GM12891 (cell line): ENCODE data around the gene SFXN3.

Experiments
- POLR2A ChIP-seq: IDR thresholded peaks from 2 replicates; pipeline ENCODE4 v1.6.1; 2011; ENCODE audit warnings: low read depth, low read length, control low read depth
- POLR2AphosphoS5 ChIP-seq: IDR thresholded peaks from 2 replicates; pipeline ENCODE4 v1.6.1; 2011; ENCODE audit warnings: low read depth, low read length, control low read depth
- POU2F2 ChIP-seq: IDR thresholded peaks from 2 replicates; pipeline ENCODE4 v1.6.1; 2011; ENCODE audit warnings: low read depth, mild to moderate bottlenecking, control low read depth, low read length, moderate library complexity
- SPI1 ChIP-seq: IDR thresholded peaks from 2 replicates; pipeline ENCODE4 v1.6.1; 2011; ENCODE audit warnings: low read depth, low read length, control low read depth

DNA sequence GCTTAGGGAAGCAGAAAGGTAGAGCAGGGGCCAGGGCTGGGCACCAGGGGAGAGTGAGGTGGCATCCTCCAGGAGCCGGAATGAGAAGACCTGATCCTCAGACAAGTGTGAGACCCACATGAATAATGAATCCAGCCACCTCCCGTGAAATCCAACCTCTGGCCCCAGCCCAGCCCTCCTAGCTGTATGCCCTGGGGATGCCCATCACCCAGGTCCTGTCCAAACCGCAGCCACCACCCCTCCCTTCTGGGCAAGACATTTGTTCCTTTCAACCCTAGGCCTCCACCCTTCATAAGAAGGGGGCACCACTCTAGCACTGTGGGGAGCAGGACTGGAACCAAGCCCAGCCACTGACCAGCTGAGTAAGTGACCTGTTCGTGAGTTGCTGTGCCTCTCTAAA, 9.8 kb upstream of the SFXN3 start:
- TF ChIP-seq POLR2A (no peak), POLR2AphosphoS5 (no peak), SPI1 (no peak), POU2F2 (no peak)
